ENCODE results near the gene MYH9. TPM values are rescaled to one million over a fixed set of nuclear protein-coding genes. Genes with fewer than 3 reads are reported as not detected.

The MYH9 gene
- total and polyA plus RNA-seq, 11 donors = 109 to 482 (median 238) TPM

DNA sequence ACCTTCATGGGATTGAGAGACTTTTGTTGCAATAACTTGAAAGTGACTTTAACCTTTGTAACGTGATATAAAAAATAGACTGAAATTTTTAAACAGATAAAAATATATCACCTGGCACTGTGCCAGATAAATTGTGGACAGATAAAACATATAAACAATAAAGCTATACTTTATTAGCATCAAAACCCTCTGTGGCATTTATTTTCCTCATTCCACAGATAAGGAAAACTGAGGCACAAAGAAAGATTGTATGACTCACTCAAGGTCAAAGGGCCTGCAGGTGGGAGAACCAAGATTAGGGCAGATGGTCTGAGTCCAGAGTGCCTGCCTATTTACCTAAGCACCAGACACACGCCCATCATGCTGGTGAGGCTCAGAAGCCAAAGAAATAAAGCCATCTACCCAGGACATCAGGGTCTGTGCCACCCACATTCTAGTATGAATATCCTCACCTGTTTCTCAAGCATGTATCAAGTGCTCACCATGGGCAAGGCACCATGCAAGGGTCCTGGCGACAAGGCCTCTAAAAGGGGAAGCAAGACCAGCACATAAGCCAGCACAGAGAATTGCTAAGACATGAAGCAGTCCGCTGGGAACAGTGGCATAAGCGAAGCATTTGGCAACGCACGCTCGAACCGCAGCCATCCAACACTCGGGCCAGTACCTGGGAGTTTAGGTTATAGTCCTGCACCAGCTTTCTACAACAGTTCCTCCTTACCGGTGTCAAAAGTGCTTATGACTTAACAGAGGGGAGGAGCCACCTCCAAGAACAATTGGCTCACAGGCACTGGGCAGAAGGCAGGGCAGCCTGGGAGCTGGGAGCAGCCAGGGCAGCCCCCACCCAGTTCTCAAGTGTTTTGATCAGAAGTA lies 17.6 kb downstream of the MYH9 start:
- Histone ChIP-seq H3K9me3 (no peaks in the 10 kb centered on the region), H3K4me1 (peaks cover 49 to 100% (median 100%) of the 10 kb centered on the region in 12 donors), H3K4me3 (peak overlapping the region in 9 of 12 donors; percentile 7 to 39 (median 27)), H3K27me3 (no peaks in the 10 kb centered on the region), H3K36me3 (peaks cover 0 to 29% (median 3%) of the 10 kb centered on the region in 9 donors), H3K27ac (peak overlapping the region; percentile 50 to 99 (median 88))
- DNase-seq (peak in 3 of 5 donors; percentile 62 to 67 (median 64)), ATAC-seq (peak; percentile 59 to 76 (median 63))
- WGBS, 4 donors = 15 to 21% (median 17%) methylated on average over 11 of the region's 11 CpGs
- intact Hi-C loops (cut with DNase I) = loop anchor here in 9 of 10 donors (5.0 kb wide), 3 partner anchors 38 to 97 kb away; no protein-coding TSS in a partner anchor
- TF ChIP-seq POLR2A (IDR thresholded peaks at IDR 0.05) = no peak
- TF ChIP-seq CTCF (IDR thresholded peaks at IDR 0.05) = no peak

- H3K4me1 ChIP-seq = peaks cover 46 to 100% (median 100%) of the 10 kb centered on the region in 12 donors
- no peaks in the 10 kb centered on the region for H3K9me3 ChIP-seq
- WGBS, 4 donors = 30 to 39% (median 34%) methylated on average over 19 of the region's 19 CpGs
- peak overlapping the region; percentile 50 to 99 (median 88) for H3K27ac ChIP-seq
- no peak for ATAC-seq
- no peaks in the 10 kb centered on the region for H3K27me3 ChIP-seq
- peak overlapping the region in 8 of 12 donors; percentile 2 to 20 (median 10) for H3K4me3 ChIP-seq
- DNase-seq = peak in 1 of 5 donors; percentile 27
- no peak for TF ChIP-seq POLR2A (IDR thresholded peaks at IDR 0.05)
- TF ChIP-seq CTCF (IDR thresholded peaks at IDR 0.05) = no peak
- H3K36me3 ChIP-seq = peaks cover 0 to 27% (median 4%) of the 10 kb centered on the region in 9 donors
- intact Hi-C loops (cut with DNase I) = loop anchor here in 8 of 10 donors (5.0 kb wide), 3 partner anchors 37 to 98 kb away; no protein-coding TSS in a partner anchor
Observed at GRCh38 chr22:36369004-36369921, 18.5 kb downstream of the MYH9 start.

GRCh38 chr22:36368359-36368983 lies 19.3 kb downstream of the MYH9 start:
- intact Hi-C loops (cut with DNase I) = loop anchor here in 8 of 10 donors (5.0 kb wide), 3 partner anchors 36 to 99 kb away; no protein-coding TSS in a partner anchor
- no peaks in the 10 kb centered on the region for H3K27me3 ChIP-seq
- ATAC-seq = no peak
- H3K4me3 ChIP-seq = peak overlapping the region in 8 of 12 donors; percentile 2 to 33 (median 11)
- H3K27ac ChIP-seq = peak overlapping the region; percentile 50 to 99 (median 88)
- peak in 1 of 5 donors; percentile 48 for DNase-seq
- no peaks in the 10 kb centered on the region for H3K9me3 ChIP-seq
- H3K4me1 ChIP-seq = peaks cover 43 to 100% (median 100%) of the 10 kb centered on the region in 12 donors
- TF ChIP-seq POLR2A (IDR thresholded peaks at IDR 0.05) (no peak), CTCF (IDR thresholded peaks at IDR 0.05) (peak in 2 of 12 donors; percentile 11 to 23)
- peaks cover 0 to 35% (median 6%) of the 10 kb centered on the region in 9 donors for H3K36me3 ChIP-seq
- 17 to 22% (median 20%) methylated on average over 9 to 13 of the region's 13 CpGs for WGBS, 4 donors

Data from heart left ventricle (tissue), 16 donors.